ENCODE measurements around the gene DEFB126.
"Not testable (repeated sequence)": the region's sequence is repeated elsewhere in the genome, so short reads cannot be mapped to it uniquely, and the experiment has no call there.

DEFB126 gene

DNA sequence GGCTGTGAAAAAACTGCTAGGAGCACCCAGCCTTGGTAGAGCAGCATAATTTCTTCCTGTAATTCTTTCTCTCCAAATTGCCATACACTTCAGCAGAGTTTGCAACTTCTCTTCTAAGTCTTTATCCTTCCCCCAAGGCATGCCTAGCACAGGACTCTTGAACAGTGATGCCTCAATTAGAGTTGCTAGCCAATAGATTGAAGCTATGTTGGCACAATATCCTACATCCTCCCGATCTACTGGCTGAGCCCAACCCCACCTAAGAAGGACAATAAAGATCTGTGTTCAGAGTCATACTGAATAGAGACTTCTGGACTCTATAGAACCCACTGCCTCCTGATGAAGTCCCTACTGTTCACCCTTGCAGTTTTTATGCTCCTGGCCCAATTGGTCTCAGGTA is at the start of gene DEFB126:
DEFB126 (plus strand) TSS at position 301 of the 400 bp plus-strand sequence; CDS start at position 340, 39 bp downstream.
- no peak within 1 kb of the TSS for H3K4me3 ChIP-seq (ENCODE audit: low read depth, low read length)
- TF ChIP-seq CTCF (IDR thresholded peaks at IDR 0.05; ENCODE audit: low read depth, low read length) = no peak

DNA sequence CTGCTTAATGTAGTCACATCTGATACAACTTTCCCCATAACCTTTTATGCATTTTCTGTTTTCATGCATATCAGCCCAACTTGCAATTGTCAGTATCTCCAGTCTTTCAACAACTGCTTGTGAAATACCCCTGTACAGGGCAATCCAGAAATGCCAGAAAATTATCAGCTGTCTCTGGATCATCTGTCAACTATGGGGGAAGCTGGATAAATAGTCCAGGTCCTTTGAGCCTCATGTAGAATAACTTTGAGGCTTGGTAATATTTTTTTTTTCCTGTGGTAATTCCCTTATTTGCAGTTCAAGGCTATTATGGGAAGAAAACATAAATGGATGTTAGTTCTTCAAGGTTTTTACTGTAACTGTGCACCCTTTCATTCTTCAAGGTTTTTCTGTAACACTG is 48.7 kb upstream of the DEFB126 start:
- TF ChIP-seq CTCF (IDR thresholded peaks at IDR 0.05; ENCODE audit: low read depth, low read length) = no peak

DNA sequence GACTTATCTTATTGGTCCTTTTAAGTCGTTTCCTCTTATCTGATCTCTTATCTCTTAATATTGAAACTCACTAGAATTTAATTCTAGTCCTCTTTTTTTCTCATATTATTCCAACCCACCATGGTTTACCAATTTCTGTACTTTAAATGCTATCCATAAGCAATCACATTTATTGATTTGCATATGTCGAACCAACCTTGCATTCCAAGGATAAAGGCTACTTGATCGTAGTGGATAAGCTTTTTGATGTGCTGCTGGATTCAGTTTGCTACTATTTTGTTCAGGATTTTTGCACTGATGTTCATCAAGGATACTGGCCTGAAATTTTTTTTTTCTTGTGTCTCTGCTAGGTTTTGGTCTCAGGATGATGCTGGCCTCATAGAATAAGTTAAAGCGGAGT is 47.2 kb upstream of the DEFB126 start:
- H3K4me3 ChIP-seq (ENCODE audit: low read depth, low read length) = no peak overlapping the region
- no peak for TF ChIP-seq CTCF (IDR thresholded peaks at IDR 0.05; ENCODE audit: low read depth, low read length)

More for the DNA sequence above, 48.7 kb upstream of the DEFB126 start:
- no peak overlapping the region for H3K4me3 ChIP-seq (ENCODE audit: low read depth, low read length)

DNA sequence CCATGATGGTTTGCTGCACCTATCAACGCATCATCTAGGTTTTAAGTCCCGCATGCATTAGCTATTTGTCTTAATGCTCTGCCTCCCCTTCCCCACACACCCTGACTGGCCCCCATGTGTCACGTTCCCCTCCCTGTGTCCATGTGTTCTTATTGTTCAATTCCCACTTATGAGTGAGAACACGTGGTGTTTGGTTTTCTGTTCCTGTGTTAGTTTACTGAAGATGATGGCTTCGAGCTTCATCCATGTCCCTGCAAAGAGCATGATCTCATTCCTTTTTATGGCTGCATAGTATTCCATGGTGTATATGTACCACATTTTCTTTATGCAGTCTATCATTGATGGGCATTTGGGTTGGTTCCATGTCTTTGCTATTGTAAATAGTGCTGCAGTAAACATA is 44.7 kb upstream of the DEFB126 start:
- not testable (repeated sequence) for H3K4me3 ChIP-seq (ENCODE audit: low read depth, low read length)

GRCh38 chr20:101975-102374 is 40.4 kb upstream of the DEFB126 start:
- TF ChIP-seq CTCF (IDR thresholded peaks at IDR 0.05; ENCODE audit: low read depth, low read length) = no peak
- no peak overlapping the region for H3K4me3 ChIP-seq (ENCODE audit: low read depth, low read length)

GRCh38 chr20:103456-103855 is 38.9 kb upstream of the DEFB126 start:
- TF ChIP-seq CTCF (IDR thresholded peaks at IDR 0.05; ENCODE audit: low read depth, low read length) = no peak
- no peak overlapping the region for H3K4me3 ChIP-seq (ENCODE audit: low read depth, low read length)

DNA sequence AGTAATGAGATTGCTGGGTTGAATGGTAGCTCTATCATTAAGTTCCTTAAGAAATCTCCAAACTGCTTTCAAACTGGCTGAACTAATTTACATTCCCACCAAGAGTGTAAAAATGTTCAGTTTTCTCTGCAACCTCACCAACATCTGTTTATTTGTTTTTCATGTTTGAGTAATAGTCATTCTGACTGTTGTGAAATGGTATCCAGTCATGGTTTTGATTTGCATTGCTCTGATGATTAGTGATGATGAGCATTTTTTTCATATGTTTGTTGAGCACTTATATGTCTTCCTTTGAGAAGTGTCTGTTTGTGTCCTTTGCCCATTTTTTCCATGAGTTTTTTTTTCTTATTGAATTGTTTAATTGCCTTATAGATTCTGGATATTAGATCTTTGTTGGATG is 30.0 kb upstream of the DEFB126 start:
- H3K4me3 ChIP-seq (ENCODE audit: low read depth, low read length) = no peak overlapping the region
- no peak for TF ChIP-seq CTCF (IDR thresholded peaks at IDR 0.05; ENCODE audit: low read depth, low read length)

- no peak overlapping the region for H3K4me3 ChIP-seq (ENCODE audit: low read depth, low read length)
- TF ChIP-seq CTCF (IDR thresholded peaks at IDR 0.05; ENCODE audit: low read depth, low read length) = no peak
Measured at GRCh38 chr20:117518-117917, 24.9 kb upstream of the DEFB126 start.

DNA sequence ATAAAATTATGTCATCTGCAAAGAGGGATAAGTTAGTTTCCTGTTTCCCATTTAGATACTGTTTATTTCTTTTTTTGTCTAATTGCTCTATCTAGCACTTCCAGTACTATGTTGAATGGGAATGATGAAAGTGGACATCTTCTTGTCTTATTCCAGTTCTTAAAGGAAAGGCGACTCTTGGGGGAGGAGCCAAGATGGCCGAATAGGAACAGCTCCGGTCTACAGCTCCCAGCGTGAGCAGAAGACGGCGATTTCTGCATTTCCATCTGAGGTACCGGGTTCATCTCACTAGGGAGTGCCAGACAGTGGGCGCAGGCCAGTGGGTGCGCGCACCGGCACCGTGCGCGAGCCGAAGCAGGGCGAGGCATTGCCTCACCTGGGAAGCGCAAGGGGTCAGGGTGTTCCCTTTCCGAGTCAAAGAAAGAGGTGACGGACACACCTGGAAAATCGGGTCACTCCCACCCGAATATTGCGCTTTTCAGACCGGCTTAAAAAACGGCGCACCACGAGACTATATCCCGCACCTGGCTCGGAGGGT is 12.5 kb upstream of the DEFB126 start:
- not testable (repeated sequence) for H3K4me3 ChIP-seq (ENCODE audit: low read depth, low read length)

Data from WI38 (cell line).